ENCODE results near the gene OR4D1. TPM values are rescaled to one million over a fixed set of nuclear protein-coding genes. Genes with fewer than 3 reads are reported as not detected.
A peak's percentile ranks its signal among the peaks of the same experiment; 100 is the strongest.

Gene OR4D1
- total RNA-seq, 4 donors from 2014 or later, result not detected

GRCh38 chr17:58110012-58110411 is 38.2 kb upstream of the OR4D1 start:
- Histone ChIP-seq H3K4me3 (no peak overlapping the region), H3K27me3 (no peaks in the 10 kb centered on the region), H3K4me1 (no peaks in the 10 kb centered on the region), H3K9me3 (no peaks in the 10 kb centered on the region), H3K27ac (no peak overlapping the region), H3K36me3 (no peaks in the 10 kb centered on the region)
- no peak for DNase-seq
- intact Hi-C loops (cut with DNase I; ENCODE audit: low total_unique reads), result no loop called here
- no peak for TF ChIP-seq CTCF (IDR thresholded peaks at IDR 0.05)
- no peak for TF ChIP-seq POLR2A (IDR thresholded peaks at IDR 0.05)

- intact Hi-C loops (cut with DNase I; ENCODE audit: low total_unique reads), result no loop called here
- Histone ChIP-seq H3K4me1 (no peaks in the 10 kb centered on the region), H3K27me3 (no peaks in the 10 kb centered on the region), H3K9me3 (no peaks in the 10 kb centered on the region), H3K27ac (no peak overlapping the region), H3K4me3 (no peak overlapping the region), H3K36me3 (no peaks in the 10 kb centered on the region)
- TF ChIP-seq POLR2A (IDR thresholded peaks at IDR 0.05) (no peak), CTCF (IDR thresholded peaks at IDR 0.05) (no peak)
- DNase-seq, result no peak
Measured at GRCh38 chr17:58111676-58112075, 36.5 kb upstream of the OR4D1 start.

GRCh38 chr17:58112970-58113631 is 35.1 kb upstream of the OR4D1 start:
- DNase-seq, result peak; percentile 76 to 77
- no peaks in the 10 kb centered on the region for H3K4me1 ChIP-seq
- intact Hi-C loops (cut with DNase I; ENCODE audit: low total_unique reads), result no loop called here
- no peaks in the 10 kb centered on the region for H3K36me3 ChIP-seq
- TF ChIP-seq POLR2A (IDR thresholded peaks at IDR 0.05) (no peak), CTCF (IDR thresholded peaks at IDR 0.05) (peak; percentile 83 to 93 (median 92))
- no peaks in the 10 kb centered on the region for H3K9me3 ChIP-seq
- no peak overlapping the region for H3K4me3 ChIP-seq
- no peaks in the 10 kb centered on the region for H3K27me3 ChIP-seq
- H3K27ac ChIP-seq, result no peak overlapping the region

- Histone ChIP-seq H3K4me1 (no peaks in the 10 kb centered on the region), H3K9me3 (no peaks in the 10 kb centered on the region), H3K36me3 (no peaks in the 10 kb centered on the region), H3K4me3 (no peak overlapping the region), H3K27ac (no peak overlapping the region), H3K27me3 (peaks cover 0 to under 1% of the 10 kb centered on the region in 2 donors)
- no peak for TF ChIP-seq POLR2A (IDR thresholded peaks at IDR 0.05)
- TF ChIP-seq CTCF (IDR thresholded peaks at IDR 0.05), result no peak
- intact Hi-C loops (cut with DNase I; ENCODE audit: low total_unique reads), result no loop called here
- DNase-seq, result no peak
Measured at GRCh38 chr17:58113947-58114346, 34.2 kb upstream of the OR4D1 start.

GRCh38 chr17:58117382-58117781 is 30.8 kb upstream of the OR4D1 start:
- Histone ChIP-seq H3K4me3 (no peak overlapping the region), H3K27me3 (peaks cover 0 to 5% of the 10 kb centered on the region in 2 donors), H3K4me1 (no peaks in the 10 kb centered on the region), H3K36me3 (no peaks in the 10 kb centered on the region), H3K27ac (no peak overlapping the region), H3K9me3 (no peaks in the 10 kb centered on the region)
- no peak for DNase-seq
- intact Hi-C loops (cut with DNase I; ENCODE audit: low total_unique reads), result no loop called here
- no peak for TF ChIP-seq POLR2A (IDR thresholded peaks at IDR 0.05)
- no peak for TF ChIP-seq CTCF (IDR thresholded peaks at IDR 0.05)

Measured in uterus (tissue), 4 donors.